ENCODE results near the gene CHST11.

DNA sequence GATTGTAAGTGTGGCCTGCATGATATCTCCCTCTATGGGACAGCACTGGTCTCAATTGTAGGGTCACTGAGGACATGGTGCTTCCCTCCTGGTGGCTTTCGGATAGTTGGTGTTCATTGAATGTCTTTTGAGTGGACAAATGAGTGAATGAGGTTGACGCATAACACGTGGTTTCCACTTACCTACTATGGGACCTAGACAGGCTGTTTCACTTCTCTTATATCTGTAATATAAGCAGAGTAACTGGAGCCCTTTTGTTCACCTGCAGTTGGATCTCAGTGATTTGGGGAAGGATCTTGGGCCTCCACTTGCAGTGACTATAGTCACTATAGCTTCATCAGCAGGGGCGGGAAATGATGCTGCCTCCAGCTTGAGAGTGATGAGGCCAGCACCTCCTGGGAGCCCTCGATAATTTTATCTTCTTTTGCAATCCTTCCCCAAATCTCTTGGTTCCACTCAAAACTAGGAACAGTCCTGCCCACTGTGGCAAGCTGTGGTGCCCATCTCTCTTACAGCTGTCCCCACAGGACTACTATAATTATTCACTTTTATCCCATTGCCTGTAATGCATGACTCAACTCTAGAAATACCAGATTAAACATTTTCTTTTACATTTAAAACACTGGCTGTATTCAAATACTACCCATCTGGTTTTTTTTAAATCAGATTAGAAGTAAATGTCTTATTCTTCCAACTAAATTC is 242.9 kb downstream of the CHST11 start:
- TF ChIP-seq, protein P1, sequence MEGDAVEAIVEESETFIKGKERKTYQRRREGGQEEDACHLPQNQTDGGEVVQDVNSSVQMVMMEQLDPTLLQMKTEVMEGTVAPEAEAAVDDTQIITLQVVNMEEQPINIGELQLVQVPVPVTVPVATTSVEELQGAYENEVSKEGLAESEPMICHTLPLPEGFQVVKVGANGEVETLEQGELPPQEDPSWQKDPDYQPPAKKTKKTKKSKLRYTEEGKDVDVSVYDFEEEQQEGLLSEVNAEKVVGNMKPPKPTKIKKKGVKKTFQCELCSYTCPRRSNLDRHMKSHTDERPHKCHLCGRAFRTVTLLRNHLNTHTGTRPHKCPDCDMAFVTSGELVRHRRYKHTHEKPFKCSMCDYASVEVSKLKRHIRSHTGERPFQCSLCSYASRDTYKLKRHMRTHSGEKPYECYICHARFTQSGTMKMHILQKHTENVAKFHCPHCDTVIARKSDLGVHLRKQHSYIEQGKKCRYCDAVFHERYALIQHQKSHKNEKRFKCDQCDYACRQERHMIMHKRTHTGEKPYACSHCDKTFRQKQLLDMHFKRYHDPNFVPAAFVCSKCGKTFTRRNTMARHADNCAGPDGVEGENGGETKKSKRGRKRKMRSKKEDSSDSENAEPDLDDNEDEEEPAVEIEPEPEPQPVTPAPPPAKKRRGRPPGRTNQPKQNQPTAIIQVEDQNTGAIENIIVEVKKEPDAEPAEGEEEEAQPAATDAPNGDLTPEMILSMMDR (IDR thresholded peaks at IDR 0.05; ENCODE audit: borderline replicate concordance, extremely low read depth, low read length, poor library complexity, severe bottlenecking): no peak
- TF ChIP-seq EZH2 (IDR thresholded peaks at IDR 0.05; ENCODE audit: borderline replicate concordance, low read depth, low read length, severe bottlenecking): no peak

All from DND-41 (cell line).